Tibial nerve (tissue), 4 donors: ENCODE results near the gene MRPL27. TPM values are rescaled to one million over a fixed set of nuclear protein-coding genes. Genes with fewer than 3 reads are reported as not detected.

Experiments used
- DNase-seq, 2 donors: peaks; one replicate each; pipeline ENCODE4 v3.0.0-alpha.2; 2019; ENCODE audit warnings: low spot score in 2 of 2
- H3K27ac ChIP-seq, 4 donors: fragments of 200-600 bp; sonication (generic) in 3 of 4; one replicate each; pipeline ENCODE4 v1.5.1; 2017 to 2019; ENCODE audit warnings: mild to moderate bottlenecking in 1 of 4
- H3K27me3 ChIP-seq, 2 donors: fragments of 200-600 bp; sonication (generic) in 1 of 2; one replicate each; pipeline versions ENCODE4 v1.5.1 to v1.6.0; 2017 to 2019
- H3K36me3 ChIP-seq, 3 donors: fragments of 200-600 bp; sonication (generic); one replicate each; pipeline ENCODE4 v1.5.1; 2018 to 2019
- H3K4me1 ChIP-seq, 4 donors: fragments of 200-600 bp; sonication (generic) in 3 of 4; one replicate each; pipeline ENCODE4 v1.5.1; 2017 to 2019
- H3K4me3 ChIP-seq, 4 donors: fragments of 200-600 bp; sonication (generic) in 3 of 4; one replicate each; pipeline ENCODE4 v1.5.1; 2017 to 2019; ENCODE audit warnings: mild to moderate bottlenecking in 1 of 4, moderate library complexity in 1 of 4
- H3K9me3 ChIP-seq, 4 donors: fragments of 200-600 bp; sonication (generic) in 3 of 4; one replicate each; pipeline ENCODE4 v1.5.1; 2017 to 2019
- CTCF ChIP-seq, 5 experiments: fragments of 200-600 bp in 3 of 5; fragments of 450-650 bp in 2 of 5; sonication (generic) in 3 of 5; IDR thresholded peaks; one replicate each; pipeline ENCODE4 v1.5.1; 2016 to 2019; ENCODE audit warnings: antibody characterized with exemption in 5 of 5, mild to moderate bottlenecking in 3 of 5, moderate library complexity in 2 of 5
- EP300 ChIP-seq, 2 donors: sonication (generic); formaldehyde crosslinking; IDR thresholded peaks; one replicate each; pipeline ENCODE4 v1.6.1; 2017; ENCODE audit warnings: antibody characterized with exemption in 2 of 2, mild to moderate bottlenecking in 1 of 2
- POLR2A ChIP-seq, 2 donors: fragments of 450-650 bp; IDR thresholded peaks; one replicate each; pipeline ENCODE4 v1.6.1; 2017; ENCODE audit warnings: antibody characterized with exemption in 2 of 2, mild to moderate bottlenecking in 2 of 2, moderate library complexity in 2 of 2
- WGBS, 2 donors: methylation state at CpG; one replicate each; pipeline ENCODE4 v1.1.5; 2018; 5-methylcytosine and 5-hydroxymethylcytosine counted together
- total RNA-seq, 4 donors: library from RNA; depleted of rRNA; stranded (reverse); fragments of >200 nt; gene quantifications; one replicate each; pipeline ENCODE4 v1.1.0, GENCODE V29; 2016

MRPL27 gene
- total RNA-seq, 4 donors from 2014 or later, result 32.4 to 45.9 (median 34.9) TPM

GRCh38 chr17:50354776-50355175, 18.2 kb downstream of the MRPL27 start:
- Histone ChIP-seq H3K9me3 (no peaks in the 10 kb centered on the region), H3K4me3 (no peak overlapping the region), H3K27me3 (no peaks in the 10 kb centered on the region), H3K4me1 (peaks cover 0 to 7% (median 0%) of the 10 kb centered on the region in 4 donors), H3K36me3 (peaks cover 0 to 82% (median 13%) of the 10 kb centered on the region in 3 donors), H3K27ac (no peak overlapping the region)
- TF ChIP-seq EP300 (IDR thresholded peaks at IDR 0.05), result no peak
- TF ChIP-seq POLR2A (IDR thresholded peaks at IDR 0.05), result no peak
- TF ChIP-seq CTCF (IDR thresholded peaks at IDR 0.05), result no peak
- DNase-seq, result no peak
- 95% methylated on average over 13 of the region's 13 CpGs for WGBS, 2 donors

- Histone ChIP-seq H3K4me3 (no peak overlapping the region), H3K27me3 (no peaks in the 10 kb centered on the region), H3K9me3 (no peaks in the 10 kb centered on the region), H3K27ac (no peak overlapping the region), H3K36me3 (peaks cover 0 to 76% (median 13%) of the 10 kb centered on the region in 3 donors), H3K4me1 (peaks cover 0 to 7% (median 0%) of the 10 kb centered on the region in 4 donors)
- no peak for TF ChIP-seq EP300 (IDR thresholded peaks at IDR 0.05)
- no peak for TF ChIP-seq CTCF (IDR thresholded peaks at IDR 0.05)
- TF ChIP-seq POLR2A (IDR thresholded peaks at IDR 0.05), result no peak
- 89 to 95% methylated on average over 15 of the region's 15 CpGs for WGBS, 2 donors
- DNase-seq, result no peak
Measured at GRCh38 chr17:50354198-50354597, 18.8 kb downstream of the MRPL27 start.

DNA sequence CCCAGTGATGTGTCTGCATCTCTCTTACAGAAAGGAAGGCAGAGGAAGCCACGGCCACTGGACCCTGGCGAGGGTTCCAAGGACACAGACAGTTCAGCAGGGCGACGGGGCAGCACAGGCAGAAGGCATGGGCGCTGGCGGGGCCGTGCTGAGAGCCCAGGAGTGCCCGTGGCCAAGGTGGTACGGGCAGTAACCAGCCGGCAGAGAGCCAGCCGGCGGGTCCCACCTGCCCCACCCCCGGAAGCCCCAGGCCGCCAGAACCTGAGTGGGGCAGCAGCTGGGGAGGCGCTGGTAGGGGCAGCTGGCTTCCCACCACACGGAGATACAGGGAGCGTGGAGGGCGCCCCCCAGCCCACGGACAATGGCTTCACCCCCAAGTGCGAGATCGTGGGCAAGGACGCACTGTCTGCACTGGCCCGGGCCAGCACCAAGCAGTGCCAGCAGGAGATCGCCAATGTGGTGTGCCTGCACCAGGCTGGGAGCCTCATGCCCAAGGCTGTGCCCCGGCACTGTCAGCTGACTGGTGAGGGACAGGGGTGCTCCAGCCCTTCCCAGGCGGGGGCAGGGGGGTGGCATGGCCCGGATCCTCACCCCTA, 19.3 kb downstream of the MRPL27 start:
- 93 to 94% methylated on average over 24 to 26 of the region's 27 CpGs for WGBS, 2 donors
- Histone ChIP-seq H3K4me3 (no peak overlapping the region), H3K9me3 (no peaks in the 10 kb centered on the region), H3K4me1 (peaks cover 0 to 12% (median 0%) of the 10 kb centered on the region in 4 donors), H3K27ac (no peak overlapping the region), H3K36me3 (peaks cover 0 to 71% (median 13%) of the 10 kb centered on the region in 3 donors), H3K27me3 (no peaks in the 10 kb centered on the region)
- TF ChIP-seq CTCF (IDR thresholded peaks at IDR 0.05) (no peak), POLR2A (IDR thresholded peaks at IDR 0.05) (no peak), EP300 (IDR thresholded peaks at IDR 0.05) (no peak)
- no peak for DNase-seq

- H3K27ac ChIP-seq, result no peak overlapping the region
- peaks cover 0 to 63% (median 13%) of the 10 kb centered on the region in 3 donors for H3K36me3 ChIP-seq
- 87 to 89% methylated on average over 21 of the region's 21 CpGs for WGBS, 2 donors
Measured at GRCh38 chr17:50352693-50353599, 20.0 kb downstream of the MRPL27 start.

More at GRCh38 chr17:50352693-50353599, 20.0 kb downstream of the MRPL27 start:
- peaks cover 0 to 20% (median 2%) of the 10 kb centered on the region in 4 donors for H3K4me1 ChIP-seq
- H3K27me3 ChIP-seq, result no peaks in the 10 kb centered on the region
- H3K9me3 ChIP-seq, result no peaks in the 10 kb centered on the region
- DNase-seq, result no peak
- no peak overlapping the region for H3K4me3 ChIP-seq
- no peak for TF ChIP-seq POLR2A (IDR thresholded peaks at IDR 0.05)
- TF ChIP-seq EP300 (IDR thresholded peaks at IDR 0.05), result no peak
- TF ChIP-seq CTCF (IDR thresholded peaks at IDR 0.05), result no peak
